GM18508 (cell line): ENCODE measurements around the gene LRBA.
"Not testable (repeated sequence)": the region's sequence is repeated elsewhere in the genome, so short reads cannot be mapped to it uniquely, and the experiment has no call there.

Source experiments
- ATAC-seq: cut with Tn5 transposase; IDR thresholded peaks from one replicate; pipeline ENCODE4 v1.9.1; 2021; ENCODE audit warnings: moderate number of reproducible peaks; ENCODE audit not compliant: insufficient read depth, unreplicated experiment

Gene LRBA

GRCh38 chr4:150710770-150711375 lies 304.2 kb downstream of the LRBA start:
- ATAC-seq = no peak

- ATAC-seq = no peak
Observed at GRCh38 chr4:150708004-150708403, 307.1 kb downstream of the LRBA start.

- ATAC-seq = no peak
Observed at GRCh38 chr4:150699599-150699998, 315.5 kb downstream of the LRBA start.

GRCh38 chr4:150695162-150695561 lies 319.9 kb downstream of the LRBA start:
- no peak for ATAC-seq

GRCh38 chr4:150694438-150694837 lies 320.6 kb downstream of the LRBA start:
- no peak for ATAC-seq

- ATAC-seq = no peak
Observed at GRCh38 chr4:150683775-150684350, 331.2 kb downstream of the LRBA start.

GRCh38 chr4:150682126-150682525 lies 333.0 kb downstream of the LRBA start:
- no peak for ATAC-seq

- ATAC-seq = no peak
Observed at GRCh38 chr4:150681063-150681462, 334.0 kb downstream of the LRBA start.

GRCh38 chr4:150680651-150681050 lies 334.4 kb downstream of the LRBA start:
- ATAC-seq = no peak

- no peak for ATAC-seq
Observed at GRCh38 chr4:150679765-150680343, 335.2 kb downstream of the LRBA start.

GRCh38 chr4:150679018-150679764 lies 335.9 kb downstream of the LRBA start:
- no peak for ATAC-seq

- ATAC-seq = no peak
Observed at GRCh38 chr4:150673793-150674192, 341.3 kb downstream of the LRBA start.

GRCh38 chr4:150668824-150669223 lies 346.3 kb downstream of the LRBA start:
- ATAC-seq = no peak

- ATAC-seq = no peak
Observed at GRCh38 chr4:150664935-150665334, 350.1 kb downstream of the LRBA start.

GRCh38 chr4:150662686-150663085 lies 352.4 kb downstream of the LRBA start:
- ATAC-seq = no peak

- not testable (repeated sequence) for ATAC-seq
Observed at GRCh38 chr4:150661551-150661950, 353.5 kb downstream of the LRBA start.

GRCh38 chr4:150658258-150658657 lies 356.8 kb downstream of the LRBA start:
- not testable (repeated sequence) for ATAC-seq

GRCh38 chr4:150656891-150657290 lies 358.2 kb downstream of the LRBA start:
- no peak for ATAC-seq

GRCh38 chr4:150650751-150651150 lies 364.3 kb downstream of the LRBA start:
- no peak for ATAC-seq

GRCh38 chr4:150648123-150648522 lies 367.0 kb downstream of the LRBA start:
- no peak for ATAC-seq

GRCh38 chr4:150647008-150647407 lies 368.1 kb downstream of the LRBA start:
- ATAC-seq = no peak
